Measurements from ENCODE around the gene A3GALT2.

Gene A3GALT2

DNA sequence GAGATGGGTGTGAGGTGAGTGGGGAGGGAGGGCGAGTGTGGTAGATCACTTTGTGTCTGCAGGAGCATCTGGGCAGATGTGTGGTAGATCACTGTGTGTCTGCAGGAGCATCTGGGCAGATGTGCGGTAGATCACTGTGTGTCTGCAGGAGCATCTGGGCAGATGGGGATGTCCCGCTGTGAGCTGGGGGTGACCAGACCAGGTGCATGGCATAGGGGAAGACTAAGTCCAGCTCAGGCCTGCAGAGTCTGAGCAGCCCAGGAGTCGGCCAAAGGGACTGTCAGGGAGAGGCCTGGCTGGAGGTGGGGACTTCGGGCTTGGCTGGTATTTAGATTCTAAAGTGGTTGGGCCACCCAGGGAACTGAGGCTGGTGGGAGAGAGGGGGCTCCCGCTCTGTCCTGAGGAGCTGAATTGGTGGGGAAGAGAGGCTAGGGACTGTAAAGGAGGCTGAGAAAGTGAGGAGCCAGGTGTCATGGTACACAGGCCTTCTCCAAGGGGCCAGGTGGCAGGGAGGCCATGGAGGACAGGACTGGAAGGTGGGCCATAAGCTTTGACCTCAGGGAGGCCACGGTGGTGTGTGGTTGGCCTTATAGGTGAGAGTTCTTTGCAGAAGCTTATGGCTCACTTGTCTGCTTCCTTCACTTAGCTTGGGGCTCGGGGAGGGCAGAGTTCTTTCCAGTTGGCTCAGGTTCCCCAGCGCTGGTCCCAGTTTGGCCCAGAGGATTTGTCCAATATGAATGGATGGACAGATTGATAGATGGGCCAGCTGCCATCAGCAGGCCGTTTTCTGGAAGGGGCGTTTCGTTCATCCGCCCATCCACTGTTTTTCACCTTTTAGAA lies 49.0 kb downstream of the A3GALT2 start:
- DNase-seq (ENCODE audit: low read depth), result no peak

- no peak for DNase-seq (ENCODE audit: low read depth)
These were observed 50.0 kb downstream of the A3GALT2 start for GRCh38 chr1:33270808-33271465.

DNA sequence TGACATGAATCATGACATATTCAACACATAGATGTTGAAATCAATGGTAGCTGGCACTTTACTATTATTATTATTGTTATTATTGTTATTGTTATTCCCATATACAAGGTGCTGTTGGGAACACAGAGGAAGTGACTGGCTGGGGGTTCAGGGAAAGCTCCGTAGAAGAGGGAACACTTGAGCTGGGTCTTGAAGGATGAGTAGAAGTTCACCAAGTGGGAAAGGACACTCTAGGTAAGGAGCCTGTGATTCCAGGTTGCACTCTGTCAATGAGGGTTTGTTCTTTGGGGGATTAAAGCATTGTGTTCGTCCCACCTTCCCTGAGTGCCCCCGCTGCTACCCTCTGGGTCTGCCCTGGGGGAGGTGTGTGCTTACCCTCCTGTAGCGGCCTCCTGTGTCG lies 50.5 kb downstream of the A3GALT2 start:
- no peak for DNase-seq (ENCODE audit: low read depth)

GRCh38 chr1:33269621-33270020 lies 51.3 kb downstream of the A3GALT2 start:
- no peak for DNase-seq (ENCODE audit: low read depth)

DNA sequence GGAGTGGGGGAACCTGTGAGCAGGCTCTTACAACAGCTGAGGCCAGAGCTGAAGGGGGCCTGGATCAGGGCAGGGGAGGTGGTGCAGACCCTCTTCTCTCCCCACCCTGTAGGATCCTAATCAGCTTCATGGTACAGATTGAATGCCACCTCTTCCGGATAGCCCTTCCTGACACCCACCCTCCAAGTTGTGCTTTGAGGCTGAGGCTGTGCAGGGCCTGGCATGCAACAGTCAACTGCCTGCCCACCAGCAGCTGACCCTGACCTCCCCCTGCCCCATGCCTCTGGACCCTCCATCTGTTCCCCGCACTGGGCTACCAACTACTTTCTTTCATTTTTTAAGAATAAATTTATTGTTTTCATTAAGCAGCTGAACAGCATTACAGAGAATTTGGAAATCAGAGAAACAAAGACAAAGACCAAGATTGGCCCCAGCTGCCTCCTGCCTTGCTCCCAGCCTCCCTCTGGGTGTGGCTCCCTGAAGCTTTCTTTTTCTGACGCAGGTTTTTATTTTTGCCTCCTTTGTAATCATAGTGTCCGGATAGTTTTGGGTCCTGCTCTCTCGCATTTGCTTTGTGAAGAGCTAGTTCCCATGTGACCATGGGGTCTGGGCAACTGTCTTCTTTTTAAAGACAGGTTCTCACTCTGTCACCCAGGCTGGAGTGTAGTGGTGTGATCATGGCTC lies 51.8 kb downstream of the A3GALT2 start:
- no peak for DNase-seq (ENCODE audit: low read depth)

- DNase-seq (ENCODE audit: low read depth), result no peak
These were observed 52.4 kb downstream of the A3GALT2 start for GRCh38 chr1:33268457-33268856.

- DNase-seq (ENCODE audit: low read depth), result no peak
These were observed 53.3 kb downstream of the A3GALT2 start for GRCh38 chr1:33267468-33268205.

GRCh38 chr1:33266766-33267165 lies 54.1 kb downstream of the A3GALT2 start:
- DNase-seq (ENCODE audit: low read depth), result no peak

DNA sequence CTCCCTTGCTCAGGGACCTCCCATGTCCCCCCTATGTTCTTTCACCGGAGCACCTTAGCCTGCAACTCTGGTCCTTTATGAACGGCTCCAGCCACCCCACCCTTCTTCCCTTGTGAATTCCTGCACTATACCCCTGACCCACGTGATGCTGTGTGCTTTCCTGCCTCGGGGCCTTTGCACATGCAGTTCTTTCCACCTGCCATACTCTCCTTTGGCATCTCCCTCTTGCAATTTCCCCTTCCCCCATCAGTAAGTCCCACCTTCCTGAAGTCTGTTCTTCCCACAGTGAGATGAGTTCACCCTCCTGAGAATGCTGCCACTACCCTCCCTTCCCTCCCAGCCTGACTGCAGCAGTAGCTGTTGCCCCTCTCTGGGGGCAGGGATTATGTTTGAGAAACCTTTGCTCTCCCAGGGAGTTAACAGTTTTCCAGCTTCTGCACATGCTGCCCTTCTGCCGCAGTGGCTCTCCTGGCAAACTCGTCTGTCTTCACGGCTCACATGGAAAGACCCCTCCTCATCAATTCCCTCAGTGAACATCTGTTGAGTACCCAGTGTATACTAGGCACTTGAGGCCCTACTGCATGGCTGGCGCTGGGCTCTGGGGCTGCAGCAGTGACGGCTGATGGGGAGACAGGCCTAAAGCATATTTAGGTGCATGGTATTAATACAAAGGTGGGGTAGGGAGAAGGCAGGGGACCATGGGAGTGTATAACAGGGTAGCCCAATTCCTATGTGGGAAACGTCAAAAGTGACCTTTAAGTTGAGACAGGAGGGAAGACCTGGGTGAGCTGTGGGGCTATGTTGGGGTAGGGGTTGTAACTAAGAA lies 54.9 kb downstream of the A3GALT2 start:
- no peak for DNase-seq (ENCODE audit: low read depth)

DNA sequence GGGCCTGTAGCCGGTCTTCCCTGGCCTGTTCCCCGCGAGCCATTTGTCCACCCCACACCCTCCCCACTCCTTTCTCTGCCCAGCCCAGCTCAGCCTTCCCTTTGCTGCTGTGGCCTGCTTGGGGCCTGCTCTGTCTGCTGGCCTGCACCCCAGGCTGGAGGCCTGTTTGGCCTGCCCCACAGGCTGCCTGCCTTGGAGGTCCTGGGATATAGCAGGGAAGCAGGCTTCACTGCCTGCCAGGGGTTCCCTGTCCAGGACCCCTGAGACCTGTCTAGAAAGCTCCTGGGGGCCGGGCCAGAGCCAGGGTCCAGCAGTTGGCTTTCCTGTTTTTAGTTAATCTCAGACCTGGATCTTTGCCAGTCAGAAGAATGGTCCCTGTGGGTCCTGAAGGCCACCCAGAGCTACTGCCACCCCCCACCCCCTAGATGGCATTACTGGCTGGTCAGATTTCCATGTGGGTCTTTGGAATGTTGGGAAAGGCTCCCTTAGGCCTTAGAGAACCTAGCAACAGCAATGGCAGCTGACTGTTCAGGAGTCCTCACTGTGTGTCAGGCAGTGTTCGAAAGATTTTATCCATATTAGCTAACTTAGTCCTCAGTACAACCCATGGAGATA lies 56.9 kb downstream of the A3GALT2 start:
- no peak for DNase-seq (ENCODE audit: low read depth)

- DNase-seq (ENCODE audit: low read depth), result no peak
These were observed 59.6 kb downstream of the A3GALT2 start for GRCh38 chr1:33261344-33261743.

- DNase-seq (ENCODE audit: low read depth), result no peak
These were observed 60.5 kb downstream of the A3GALT2 start for GRCh38 chr1:33260439-33260838.

DNA sequence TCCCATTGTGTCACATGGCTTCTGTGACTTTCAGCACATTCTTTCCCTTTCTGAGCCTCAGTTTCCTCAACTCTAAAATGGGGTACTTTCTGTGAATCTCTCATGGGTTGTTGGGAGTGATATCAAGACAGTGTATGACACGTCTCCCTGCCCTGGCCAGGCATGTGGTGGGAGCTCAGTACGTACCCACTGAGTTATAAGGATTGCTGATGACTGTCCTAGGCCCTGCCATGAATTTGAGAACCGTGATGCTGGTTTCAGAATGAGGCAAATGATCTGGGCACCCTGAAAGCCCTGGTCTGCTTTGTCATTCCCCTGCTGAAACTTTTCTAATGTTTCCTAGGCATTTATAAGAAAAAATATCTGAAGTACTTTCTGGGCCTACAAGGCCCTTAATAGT lies 61.0 kb downstream of the A3GALT2 start:
- DNase-seq (ENCODE audit: low read depth), result no peak

- DNase-seq (ENCODE audit: low read depth), result no peak
These were observed 62.1 kb downstream of the A3GALT2 start for GRCh38 chr1:33258788-33259274.

DNA sequence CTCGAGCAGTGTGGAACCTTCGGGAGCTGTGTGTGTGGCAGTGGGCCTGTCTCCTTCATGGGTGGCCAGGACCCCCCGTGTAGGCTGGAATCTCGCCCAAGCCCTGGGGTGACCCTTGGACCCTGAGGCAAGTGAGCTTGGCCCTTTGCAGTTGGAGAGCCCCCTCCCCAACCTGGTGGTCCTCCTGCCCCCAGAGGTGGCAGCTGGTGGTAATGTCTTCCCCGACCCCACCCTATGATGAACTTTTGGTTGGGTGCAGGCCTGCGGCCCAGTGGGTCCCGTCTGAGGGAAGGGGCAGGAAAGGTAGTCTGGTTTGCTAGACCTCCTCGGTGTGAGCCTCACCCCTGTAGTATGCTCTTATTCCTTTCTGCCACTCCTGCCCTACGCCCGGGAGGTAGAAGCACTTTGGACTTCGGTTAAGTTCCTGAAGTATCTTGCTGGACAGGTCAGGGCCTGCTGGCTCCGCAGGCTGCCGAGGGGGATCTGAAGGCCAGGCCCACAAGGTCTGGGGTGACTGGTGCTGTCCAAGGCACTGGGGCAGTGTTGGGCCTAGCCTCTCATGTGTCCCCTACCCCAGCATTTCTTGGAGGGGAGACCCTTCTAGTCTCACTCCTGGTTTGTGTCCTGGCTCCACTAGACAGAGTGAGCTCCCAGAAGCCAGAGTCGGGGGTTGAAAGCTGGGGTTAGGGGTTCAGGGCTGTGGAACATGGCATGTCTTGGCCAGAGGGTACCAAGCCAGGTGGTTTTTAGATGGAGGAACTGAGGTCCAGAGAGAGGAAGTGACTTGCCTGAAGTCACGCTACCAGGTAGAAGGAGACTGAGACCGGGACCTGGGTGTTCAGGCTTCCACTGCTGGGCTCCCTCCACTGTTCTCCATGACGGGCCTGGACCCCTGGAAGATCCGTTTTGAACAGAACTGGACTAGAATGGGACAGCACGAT lies 62.9 kb downstream of the A3GALT2 start:
- no peak for DNase-seq (ENCODE audit: low read depth)

- no peak for DNase-seq (ENCODE audit: low read depth)
These were observed 63.6 kb downstream of the A3GALT2 start for GRCh38 chr1:33257207-33257771.
